ENCODE data around the gene NR4A1. TPM values are rescaled to one million over a fixed set of nuclear protein-coding genes. Genes with fewer than 3 reads are reported as not detected.

Gene NR4A1
- total and polyA plus RNA-seq, 4 donors = 21.2 to 96.6 (median 40.0) TPM

- Histone ChIP-seq H3K36me3 (ENCODE audit: control insufficient read depth, insufficient read depth, low read length) (peaks cover 5% of the 10 kb centered on the region), H3K27me3 (ENCODE audit: control insufficient read depth, insufficient read depth, low read length) (peaks cover 16% of the 10 kb centered on the region), H3K9me3 (ENCODE audit: control insufficient read depth, insufficient read depth, low read length) (no peaks in the 10 kb centered on the region), H3K27ac (ENCODE audit: low read depth, low read length) (no peak overlapping the region), H3K4me3 (ENCODE audit: low read depth, low read length) (no peak overlapping the region), H3K4me1 (ENCODE audit: control insufficient read depth, insufficient read depth, low read length) (peaks cover 28% of the 10 kb centered on the region)
- 54% methylated on average over 3 of the region's 4 CpGs for WGBS (ENCODE audit: insufficient coverage)
- no peak for DNase-seq (ENCODE audit: low read depth in 4 of 6, low spot score in 6 of 6)
Measured at GRCh38 chr12:52018433-52019112, 32.7 kb upstream of the NR4A1 start.

GRCh38 chr12:52019113-52019770 is 32.0 kb upstream of the NR4A1 start:
- 69% methylated on average over 8 of the region's 13 CpGs for WGBS (ENCODE audit: insufficient coverage)
- Histone ChIP-seq H3K27me3 (ENCODE audit: control insufficient read depth, insufficient read depth, low read length) (peaks cover 16% of the 10 kb centered on the region), H3K4me1 (ENCODE audit: control insufficient read depth, insufficient read depth, low read length) (peaks cover 35% of the 10 kb centered on the region), H3K36me3 (ENCODE audit: control insufficient read depth, insufficient read depth, low read length) (peaks cover 5% of the 10 kb centered on the region), H3K9me3 (ENCODE audit: control insufficient read depth, insufficient read depth, low read length) (no peaks in the 10 kb centered on the region), H3K4me3 (ENCODE audit: low read depth, low read length) (no peak overlapping the region), H3K27ac (ENCODE audit: low read depth, low read length) (no peak overlapping the region)
- no peak for DNase-seq (ENCODE audit: low read depth in 4 of 6, low spot score in 6 of 6)

- Histone ChIP-seq H3K9me3 (ENCODE audit: control insufficient read depth, insufficient read depth, low read length) (no peaks in the 10 kb centered on the region), H3K27ac (ENCODE audit: low read depth, low read length) (no peak overlapping the region), H3K36me3 (ENCODE audit: control insufficient read depth, insufficient read depth, low read length) (no peaks in the 10 kb centered on the region), H3K27me3 (ENCODE audit: control insufficient read depth, insufficient read depth, low read length) (peaks cover 10% of the 10 kb centered on the region), H3K4me1 (ENCODE audit: control insufficient read depth, insufficient read depth, low read length) (peaks cover 38% of the 10 kb centered on the region), H3K4me3 (ENCODE audit: low read depth, low read length) (no peak overlapping the region)
- 13% methylated on average over 6 of the region's 9 CpGs for WGBS (ENCODE audit: insufficient coverage)
- DNase-seq (ENCODE audit: low read depth in 4 of 6, low spot score in 6 of 6) = peak in 2 of 6 donors; percentile 51 to 55
Measured at GRCh38 chr12:52020539-52021336, 30.5 kb upstream of the NR4A1 start.

GRCh38 chr12:52022841-52023181 is 28.4 kb upstream of the NR4A1 start:
- peak in 1 of 6 donors; percentile 41 for DNase-seq (ENCODE audit: low read depth in 4 of 6, low spot score in 6 of 6)
- peak overlapping the region; percentile 60 for H3K4me3 ChIP-seq (ENCODE audit: low read depth, low read length)
- H3K9me3 ChIP-seq (ENCODE audit: control insufficient read depth, insufficient read depth, low read length) = no peaks in the 10 kb centered on the region
- peaks cover 41% of the 10 kb centered on the region for H3K4me1 ChIP-seq (ENCODE audit: control insufficient read depth, insufficient read depth, low read length)
- H3K36me3 ChIP-seq (ENCODE audit: control insufficient read depth, insufficient read depth, low read length) = no peaks in the 10 kb centered on the region
- WGBS (ENCODE audit: insufficient coverage) = 16% methylated on average over 14 of the region's 14 CpGs
- no peak overlapping the region for H3K27ac ChIP-seq (ENCODE audit: low read depth, low read length)
- peaks cover 10% of the 10 kb centered on the region for H3K27me3 ChIP-seq (ENCODE audit: control insufficient read depth, insufficient read depth, low read length)

DNA sequence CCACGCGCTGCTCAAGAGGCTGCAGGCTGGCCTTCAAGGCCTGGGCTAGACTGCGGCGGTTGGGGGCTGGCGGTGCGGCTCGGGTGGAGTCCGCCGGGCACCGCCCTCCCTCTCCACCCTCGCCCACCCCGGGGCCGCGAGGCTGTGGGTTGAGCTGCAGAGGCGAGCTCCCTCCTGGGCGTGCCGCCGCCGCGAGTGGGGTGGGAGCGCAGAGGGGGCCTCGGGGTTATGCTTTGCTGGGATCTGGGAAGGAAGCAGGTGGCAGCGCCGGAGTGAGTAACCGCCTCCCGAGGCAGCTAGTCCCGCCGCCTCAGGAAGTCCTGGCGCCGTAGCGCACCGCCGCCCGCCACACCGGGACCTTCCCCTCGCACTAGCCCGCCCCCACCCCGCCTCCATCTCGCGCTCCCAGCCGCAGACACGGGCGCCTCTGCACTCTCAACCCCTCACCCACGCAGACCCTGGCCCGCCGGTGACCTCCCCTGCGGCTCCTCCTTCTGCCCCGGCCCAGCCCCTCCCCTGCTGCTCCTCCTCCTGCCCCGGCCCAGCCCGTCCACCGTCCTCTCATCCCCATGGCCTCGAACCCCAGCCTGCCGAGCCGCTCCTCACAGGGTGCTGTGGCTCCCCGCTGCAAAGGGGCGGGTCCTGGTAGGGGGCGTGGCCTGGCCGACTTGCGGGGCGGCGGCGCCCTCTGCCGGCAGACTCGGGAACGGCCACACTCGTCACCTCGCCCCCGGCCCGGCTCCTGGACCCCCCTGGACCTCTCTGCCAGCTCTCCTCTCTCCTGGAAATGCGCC is 27.9 kb upstream of the NR4A1 start:
- Histone ChIP-seq H3K27me3 (ENCODE audit: control insufficient read depth, insufficient read depth, low read length) (peaks cover 10% of the 10 kb centered on the region), H3K4me3 (ENCODE audit: low read depth, low read length) (peak overlapping the region; percentile 60), H3K36me3 (ENCODE audit: control insufficient read depth, insufficient read depth, low read length) (no peaks in the 10 kb centered on the region), H3K9me3 (ENCODE audit: control insufficient read depth, insufficient read depth, low read length) (no peaks in the 10 kb centered on the region), H3K27ac (ENCODE audit: low read depth, low read length) (peak overlapping the region; percentile 8), H3K4me1 (ENCODE audit: control insufficient read depth, insufficient read depth, low read length) (peaks cover 41% of the 10 kb centered on the region)
- 0% methylated on average over 66 of the region's 70 CpGs for WGBS (ENCODE audit: insufficient coverage)
- peak in 3 of 6 donors; percentile 66 to 93 (median 90) for DNase-seq (ENCODE audit: low read depth in 4 of 6, low spot score in 6 of 6)

DNA sequence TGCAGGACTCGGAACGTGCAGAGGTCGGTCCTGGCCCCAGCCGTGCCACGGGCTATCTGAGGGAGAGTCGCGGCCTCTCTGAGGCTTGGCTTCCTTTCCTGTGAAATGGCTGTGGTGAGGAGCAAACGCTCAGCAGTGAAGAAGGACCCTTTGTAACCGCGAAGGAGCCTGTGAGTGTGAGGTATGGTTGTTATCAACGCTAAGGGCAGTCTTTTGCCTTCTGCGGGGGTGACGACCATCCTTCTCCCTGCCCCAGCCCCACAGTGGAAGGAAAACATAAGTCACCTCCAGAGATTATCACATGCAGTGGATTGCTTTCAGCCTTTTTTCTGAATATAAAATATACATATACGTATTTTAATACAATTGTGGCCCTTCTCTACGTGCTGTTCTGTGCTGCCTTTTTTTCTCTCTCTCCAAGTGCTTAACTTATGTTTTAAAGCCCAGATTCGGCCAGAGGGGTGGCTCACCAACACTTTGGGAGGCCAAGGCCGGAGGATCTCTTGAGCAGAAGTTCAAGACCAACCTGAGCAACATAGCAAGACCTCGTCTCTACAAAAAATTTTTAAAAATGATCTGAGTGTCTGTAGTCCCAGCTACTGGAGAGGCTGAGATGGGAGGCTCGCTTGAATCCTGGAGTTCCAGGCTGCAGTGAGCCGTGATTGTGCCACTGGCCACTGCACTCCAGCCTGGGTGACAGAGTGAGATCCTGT is 27.1 kb upstream of the NR4A1 start:
- Histone ChIP-seq H3K9me3 (ENCODE audit: control insufficient read depth, insufficient read depth, low read length) (no peaks in the 10 kb centered on the region), H3K4me3 (ENCODE audit: low read depth, low read length) (peak overlapping the region; percentile 60), H3K27me3 (ENCODE audit: control insufficient read depth, insufficient read depth, low read length) (peaks cover 10% of the 10 kb centered on the region), H3K36me3 (ENCODE audit: control insufficient read depth, insufficient read depth, low read length) (no peaks in the 10 kb centered on the region), H3K4me1 (ENCODE audit: control insufficient read depth, insufficient read depth, low read length) (peaks cover 44% of the 10 kb centered on the region), H3K27ac (ENCODE audit: low read depth, low read length) (peak overlapping the region; percentile 8)
- DNase-seq (ENCODE audit: low read depth in 4 of 6, low spot score in 6 of 6) = no peak
- 75% methylated on average over 4 of the region's 20 CpGs for WGBS (ENCODE audit: insufficient coverage)

DNA sequence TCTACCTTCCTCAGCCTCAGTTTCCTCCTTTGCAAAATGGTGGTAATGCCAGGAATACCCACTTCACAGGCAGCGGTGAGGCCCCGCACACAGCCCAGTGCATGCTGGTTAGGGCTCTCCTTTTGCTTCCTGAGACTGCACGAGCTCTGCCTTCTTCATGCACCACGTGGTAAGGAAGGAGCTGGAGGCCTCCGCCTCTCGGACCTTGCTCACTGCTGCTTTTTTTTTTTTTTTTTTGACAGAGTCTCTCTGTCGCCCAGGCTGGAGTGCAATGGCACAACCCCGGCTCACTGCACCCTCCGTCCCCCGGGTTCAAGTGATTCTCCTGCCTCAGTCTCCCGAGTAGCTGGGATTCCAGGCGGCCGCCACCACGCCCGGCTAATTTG is 26.4 kb upstream of the NR4A1 start:
- Histone ChIP-seq H3K4me1 (ENCODE audit: control insufficient read depth, insufficient read depth, low read length) (peaks cover 51% of the 10 kb centered on the region), H3K4me3 (ENCODE audit: low read depth, low read length) (no peak overlapping the region), H3K27ac (ENCODE audit: low read depth, low read length) (no peak overlapping the region), H3K36me3 (ENCODE audit: control insufficient read depth, insufficient read depth, low read length) (no peaks in the 10 kb centered on the region), H3K9me3 (ENCODE audit: control insufficient read depth, insufficient read depth, low read length) (no peaks in the 10 kb centered on the region), H3K27me3 (ENCODE audit: control insufficient read depth, insufficient read depth, low read length) (peaks cover 8% of the 10 kb centered on the region)
- WGBS (ENCODE audit: insufficient coverage) = 90% methylated on average over 14 of the region's 15 CpGs
- no peak for DNase-seq (ENCODE audit: low read depth in 4 of 6, low spot score in 6 of 6)

DNA sequence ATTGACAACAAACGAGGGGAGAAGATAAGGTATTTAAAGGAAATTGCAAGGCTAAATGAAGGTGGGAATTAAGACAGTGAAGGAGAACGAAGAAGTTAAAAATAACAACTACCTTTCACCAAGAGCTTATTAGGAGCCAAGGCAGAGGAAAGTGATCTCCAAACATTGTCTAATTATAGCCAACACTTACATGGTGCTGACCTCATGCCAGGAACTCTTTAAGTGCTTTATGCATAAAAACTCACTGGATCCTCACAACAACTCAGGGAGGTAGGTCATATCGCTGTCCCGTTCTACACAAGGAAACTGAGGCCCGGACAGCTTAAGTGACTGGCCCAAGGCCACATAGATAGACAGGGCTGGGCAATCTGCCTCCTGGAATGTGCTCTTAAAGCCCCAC is 25.0 kb upstream of the NR4A1 start:
- no peaks in the 10 kb centered on the region for H3K9me3 ChIP-seq (ENCODE audit: control insufficient read depth, insufficient read depth, low read length)
- no peak for DNase-seq (ENCODE audit: low read depth in 4 of 6, low spot score in 6 of 6)
- peaks cover 8% of the 10 kb centered on the region for H3K27me3 ChIP-seq (ENCODE audit: control insufficient read depth, insufficient read depth, low read length)
- H3K36me3 ChIP-seq (ENCODE audit: control insufficient read depth, insufficient read depth, low read length) = no peaks in the 10 kb centered on the region
- peaks cover 53% of the 10 kb centered on the region for H3K4me1 ChIP-seq (ENCODE audit: control insufficient read depth, insufficient read depth, low read length)
- no peak overlapping the region for H3K4me3 ChIP-seq (ENCODE audit: low read depth, low read length)
- 100% methylated on average over 3 of the region's 5 CpGs for WGBS (ENCODE audit: insufficient coverage)
- peak overlapping the region; percentile 60 for H3K27ac ChIP-seq (ENCODE audit: low read depth, low read length)

All from spinal cord (tissue), 10 donors.